Ectodermal cell (in vitro differentiated cells): ENCODE results near the gene ARNT2.

Experiments
- H3K27ac ChIP-seq: 2 replicates; pipeline ENCODE4 v1.7.0; 2013; ENCODE audit warnings: mild to moderate bottlenecking, low read depth, low read length; ENCODE audit not compliant: insufficient read depth, poor library complexity, severe bottlenecking
- H3K27me3 ChIP-seq: 2 replicates; pipeline ENCODE4 v1.7.0; 2013; ENCODE audit warnings: mild to moderate bottlenecking, low read length; ENCODE audit not compliant: insufficient read depth, control insufficient read depth, poor library complexity, severe bottlenecking
- H3K36me3 ChIP-seq: one replicate; pipeline ENCODE4 v1.7.0; 2013; ENCODE audit warnings: low read length; ENCODE audit not compliant: control insufficient read depth, insufficient read depth
- H3K4me1 ChIP-seq: one replicate; pipeline ENCODE4 v1.7.0; 2013; ENCODE audit warnings: low read length; ENCODE audit not compliant: control insufficient read depth, insufficient read depth
- H3K4me3 ChIP-seq: 2 replicates; pipeline ENCODE4 v1.7.0; 2013; ENCODE audit warnings: low read depth, low read length, control low read depth; ENCODE audit not compliant: insufficient read depth
- H3K9me3 ChIP-seq: 2 replicates; pipeline ENCODE4 v1.7.0; 2013; ENCODE audit warnings: mild to moderate bottlenecking, low read length, moderate library complexity; ENCODE audit not compliant: control insufficient read depth
- WGBS, 2 experiments: methylation state at CpG; one replicate each; pipeline ENCODE4 v1.1.7; 2013; ENCODE audit warnings: missing lambda C conversion rate in 2 of 2; 5-methylcytosine and 5-hydroxymethylcytosine counted together

The ARNT2 gene

DNA sequence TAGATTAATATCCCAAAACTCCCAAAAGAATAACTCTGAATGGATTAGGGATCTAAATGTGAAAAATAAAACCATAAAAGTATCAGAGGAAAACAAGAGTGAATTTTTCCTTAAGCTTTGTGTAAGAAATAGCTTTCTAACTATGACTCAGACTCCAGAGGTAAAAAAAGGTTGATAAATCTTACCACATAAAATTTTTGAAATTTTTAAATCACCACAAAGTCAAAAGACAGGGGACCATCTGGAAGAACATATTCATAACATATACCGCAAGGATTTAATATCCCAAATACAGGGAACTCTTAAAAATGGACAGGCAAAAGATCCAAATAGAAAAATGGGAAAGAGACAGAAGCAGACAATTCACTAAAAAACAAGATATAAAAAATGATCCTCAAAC is 145.0 kb downstream of the ARNT2 start:
- Histone ChIP-seq H3K36me3 (no peaks in the 10 kb centered on the region), H3K27me3 (no peaks in the 10 kb centered on the region), H3K4me3 (no peak overlapping the region), H3K9me3 (no peaks in the 10 kb centered on the region), H3K4me1 (no peaks in the 10 kb centered on the region), H3K27ac (no peak overlapping the region)
- 100% methylated on average over 1 of the region's 1 CpG for WGBS, 2 experiments

DNA sequence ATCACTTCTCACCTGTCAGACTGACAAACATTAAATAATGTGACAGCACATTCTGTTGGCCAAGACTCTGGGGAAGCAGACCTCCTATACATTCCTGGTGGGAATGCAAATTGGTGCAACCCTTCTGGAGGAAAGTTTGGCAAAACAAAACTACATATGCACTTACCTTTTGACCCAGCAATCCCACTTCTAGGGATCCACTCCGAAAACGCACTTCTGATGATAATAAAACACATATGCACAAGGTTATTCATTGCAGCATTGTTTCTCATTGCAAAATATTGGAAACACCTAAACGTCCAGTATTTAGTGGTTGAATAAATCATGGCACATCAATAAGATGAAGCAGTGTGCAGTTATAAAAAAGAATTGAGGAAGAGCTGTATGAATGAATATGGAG is 145.5 kb downstream of the ARNT2 start:
- Histone ChIP-seq H3K4me1 (no peaks in the 10 kb centered on the region), H3K9me3 (no peaks in the 10 kb centered on the region), H3K27me3 (no peaks in the 10 kb centered on the region), H3K27ac (no peak overlapping the region), H3K36me3 (no peaks in the 10 kb centered on the region), H3K4me3 (no peak overlapping the region)
- WGBS, 2 experiments: 95 to 97% methylated on average over 3 of the region's 3 CpGs

DNA sequence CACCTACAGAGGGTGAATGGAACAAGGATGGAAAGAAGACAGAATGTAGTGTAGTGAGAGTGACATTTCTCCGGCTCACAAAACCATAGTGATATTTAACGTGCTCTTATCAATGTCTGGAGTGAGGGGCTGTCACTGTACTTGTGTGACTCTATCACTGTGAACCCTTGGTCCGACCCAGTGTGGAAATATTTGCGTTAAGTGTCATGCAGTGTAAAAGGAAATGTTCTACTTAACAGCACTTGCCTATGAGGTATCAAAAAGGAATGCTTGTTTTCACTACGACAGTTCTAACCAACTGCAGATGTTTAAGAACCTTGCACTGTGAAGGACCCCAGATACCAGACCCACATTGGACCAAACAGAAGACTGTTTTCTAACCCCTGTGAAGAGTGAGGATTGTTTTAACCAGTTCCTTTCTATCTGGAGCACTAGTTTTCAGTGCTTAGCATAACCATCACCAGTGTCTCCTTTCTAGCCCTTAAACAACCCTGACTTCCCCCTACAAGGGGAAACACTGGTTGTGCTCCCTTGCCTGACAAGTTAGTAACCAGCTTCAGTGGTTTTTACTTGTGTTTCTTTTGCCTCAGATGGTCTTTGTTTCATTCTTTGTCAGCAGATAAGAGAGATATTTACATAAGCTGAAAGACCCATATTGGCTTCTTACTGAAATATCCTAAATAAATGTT is 146.2 kb downstream of the ARNT2 start:
- WGBS, 2 experiments: 93 to 96% methylated on average over 5 of the region's 5 CpGs

DNA sequence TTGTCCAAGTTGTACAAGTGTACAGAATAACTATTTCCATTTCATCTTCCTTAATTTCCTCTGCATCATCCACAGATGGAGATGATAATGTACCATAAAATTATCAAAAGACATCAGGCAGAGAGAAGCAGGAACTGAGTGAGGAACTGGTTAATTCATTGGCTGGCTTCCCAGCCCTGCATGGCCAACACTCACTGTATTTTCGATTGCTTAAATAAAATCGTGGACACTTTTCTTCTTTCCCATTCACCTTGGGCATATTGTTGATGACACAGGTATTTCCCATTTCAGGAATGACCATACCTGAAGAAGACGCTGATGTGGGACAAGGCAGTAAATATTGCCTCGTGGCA is 146.7 kb downstream of the ARNT2 start:
- Histone ChIP-seq H3K36me3 (peaks cover 8% of the 10 kb centered on the region), H3K9me3 (no peaks in the 10 kb centered on the region), H3K27ac (no peak overlapping the region), H3K4me1 (no peaks in the 10 kb centered on the region), H3K27me3 (no peaks in the 10 kb centered on the region), H3K4me3 (no peak overlapping the region)
- 90 to 92% methylated on average over 4 of the region's 4 CpGs for WGBS, 2 experiments

More for the DNA sequence above, 146.2 kb downstream of the ARNT2 start:
- Histone ChIP-seq H3K27me3 (no peaks in the 10 kb centered on the region), H3K36me3 (peaks cover 4% of the 10 kb centered on the region), H3K27ac (no peak overlapping the region), H3K4me1 (no peaks in the 10 kb centered on the region), H3K4me3 (no peak overlapping the region), H3K9me3 (no peaks in the 10 kb centered on the region)

DNA sequence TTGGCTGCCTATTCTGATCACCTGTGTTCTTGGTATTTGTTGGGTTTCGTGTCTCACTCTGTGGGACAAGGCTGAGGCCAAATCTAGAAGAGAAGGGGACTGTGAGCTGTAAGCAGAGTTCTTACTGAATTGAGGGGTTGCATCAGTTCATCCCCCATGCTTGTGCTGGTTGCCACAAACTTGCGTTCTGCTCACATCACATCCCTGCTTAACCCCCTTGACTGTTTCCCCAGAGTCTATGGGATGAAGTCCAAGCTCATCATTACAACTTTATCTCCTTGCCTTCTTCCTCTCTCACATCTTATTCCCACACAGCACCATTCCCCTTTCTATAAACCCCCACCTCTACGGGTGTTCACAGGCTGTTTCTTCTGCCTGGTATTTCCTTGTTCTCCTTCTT is 147.2 kb downstream of the ARNT2 start:
- Histone ChIP-seq H3K36me3 (peaks cover 8% of the 10 kb centered on the region), H3K9me3 (no peaks in the 10 kb centered on the region), H3K27me3 (no peaks in the 10 kb centered on the region), H3K4me3 (no peak overlapping the region), H3K4me1 (no peaks in the 10 kb centered on the region), H3K27ac (no peak overlapping the region)
- WGBS, 2 experiments: 94 to 97% methylated on average over 3 of the region's 3 CpGs

DNA sequence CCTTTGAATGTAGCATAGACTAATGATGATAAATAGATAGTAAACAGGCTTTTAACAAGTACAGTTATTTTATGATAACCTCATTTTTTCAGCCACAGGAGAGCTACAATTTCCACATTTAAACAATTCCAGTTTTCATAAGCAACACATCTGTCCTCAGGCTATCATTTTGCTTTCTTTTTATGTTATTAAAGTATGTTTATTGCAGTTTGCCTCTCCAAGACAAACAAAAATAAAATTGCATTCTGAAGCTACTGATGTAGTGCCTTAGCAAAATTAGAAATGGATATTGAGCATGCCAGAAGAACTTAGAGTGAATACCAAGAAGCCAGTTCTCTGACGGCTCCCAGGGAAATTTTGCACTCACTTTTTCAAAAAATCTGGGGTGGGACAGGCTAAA is 150.4 kb downstream of the ARNT2 start:
- WGBS, 2 experiments: 94 to 100% methylated on average over 1 of the region's 1 CpG
- peaks cover 8% of the 10 kb centered on the region for H3K36me3 ChIP-seq
- no peaks in the 10 kb centered on the region for H3K4me1 ChIP-seq

DNA sequence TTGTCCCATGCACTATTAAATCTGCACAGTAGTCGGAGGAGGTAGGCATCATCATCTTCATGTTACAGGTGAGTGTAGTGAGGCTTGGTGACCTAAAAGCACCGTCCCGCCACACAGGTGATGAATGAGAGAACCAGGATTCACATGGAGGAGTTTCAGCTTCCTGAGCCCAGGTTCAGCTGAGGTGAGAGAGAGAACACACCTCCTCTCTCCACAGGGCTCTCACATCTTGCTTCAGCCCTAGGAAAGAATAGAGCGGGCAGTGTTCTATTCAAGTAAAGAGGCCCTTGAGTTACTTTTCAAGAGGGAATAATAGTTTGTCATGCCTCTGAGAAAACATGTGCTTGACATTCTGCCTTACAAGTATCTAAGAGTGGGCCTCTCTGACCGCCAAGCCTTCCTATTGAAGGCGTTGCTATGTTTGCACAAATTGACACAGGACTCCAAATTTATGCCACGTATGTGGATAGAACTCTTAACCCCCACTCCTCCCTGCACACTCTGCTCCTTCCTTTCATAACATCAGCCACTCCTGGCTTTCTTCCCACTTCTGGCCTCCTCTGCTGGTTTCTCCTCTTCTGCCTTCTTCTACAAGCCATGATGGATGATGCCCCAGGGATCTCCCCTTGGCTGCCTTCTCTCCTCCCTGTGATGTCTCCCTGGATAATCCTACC is 152.6 kb downstream of the ARNT2 start:
- H3K27me3 ChIP-seq: no peaks in the 10 kb centered on the region
- peaks cover 8% of the 10 kb centered on the region for H3K36me3 ChIP-seq
- H3K4me1 ChIP-seq: no peaks in the 10 kb centered on the region
- no peak overlapping the region for H3K27ac ChIP-seq
- WGBS, 2 experiments: 90 to 93% methylated on average over 7 of the region's 7 CpGs
- no peaks in the 10 kb centered on the region for H3K9me3 ChIP-seq
- H3K4me3 ChIP-seq: no peak overlapping the region

More for the DNA sequence above, 150.4 kb downstream of the ARNT2 start:
- H3K4me3 ChIP-seq: no peak overlapping the region
- H3K9me3 ChIP-seq: no peaks in the 10 kb centered on the region
- no peak overlapping the region for H3K27ac ChIP-seq
- no peaks in the 10 kb centered on the region for H3K27me3 ChIP-seq

DNA sequence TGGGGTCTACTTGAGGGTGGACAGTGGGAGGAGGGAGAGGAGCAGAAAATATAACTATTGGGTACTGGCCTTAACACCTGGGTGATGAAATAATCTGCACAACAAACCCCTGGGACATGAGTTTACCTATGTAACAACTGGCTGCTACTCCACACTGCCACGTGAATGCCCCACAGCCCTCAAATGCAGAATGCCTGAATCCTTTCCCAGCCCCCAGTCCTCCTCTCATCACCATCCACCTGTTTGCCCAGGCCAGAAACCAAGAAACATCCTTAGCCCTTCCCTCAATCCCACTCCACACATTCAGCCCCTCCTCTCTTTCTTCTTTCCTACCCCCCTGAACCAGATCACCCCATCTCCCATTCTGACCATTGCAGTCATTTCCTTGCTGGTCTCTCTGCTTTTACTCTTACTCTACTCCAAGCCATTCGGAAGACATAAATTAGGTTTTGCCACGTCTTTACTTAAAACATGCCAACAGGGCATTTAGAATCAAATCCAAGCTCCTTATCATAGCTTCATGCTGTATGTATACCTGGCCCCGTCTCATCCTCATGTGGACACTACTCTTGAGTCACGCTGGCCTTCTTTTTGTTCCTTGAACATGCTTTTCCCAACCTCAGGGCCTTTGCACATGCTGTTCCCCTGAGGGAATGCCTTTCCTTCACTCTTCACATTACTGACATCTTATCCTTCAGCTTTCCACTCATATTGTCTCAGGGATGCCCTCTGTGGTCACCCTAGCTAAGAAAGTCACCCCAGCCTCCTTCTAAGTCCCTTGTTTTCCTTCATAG is 153.5 kb downstream of the ARNT2 start:
- H3K27ac ChIP-seq: no peak overlapping the region
- H3K4me1 ChIP-seq: no peaks in the 10 kb centered on the region
- no peaks in the 10 kb centered on the region for H3K9me3 ChIP-seq
- peaks cover 8% of the 10 kb centered on the region for H3K36me3 ChIP-seq
- no peak overlapping the region for H3K4me3 ChIP-seq
- no peaks in the 10 kb centered on the region for H3K27me3 ChIP-seq
- WGBS, 2 experiments: 92% methylated on average over 5 of the region's 5 CpGs

DNA sequence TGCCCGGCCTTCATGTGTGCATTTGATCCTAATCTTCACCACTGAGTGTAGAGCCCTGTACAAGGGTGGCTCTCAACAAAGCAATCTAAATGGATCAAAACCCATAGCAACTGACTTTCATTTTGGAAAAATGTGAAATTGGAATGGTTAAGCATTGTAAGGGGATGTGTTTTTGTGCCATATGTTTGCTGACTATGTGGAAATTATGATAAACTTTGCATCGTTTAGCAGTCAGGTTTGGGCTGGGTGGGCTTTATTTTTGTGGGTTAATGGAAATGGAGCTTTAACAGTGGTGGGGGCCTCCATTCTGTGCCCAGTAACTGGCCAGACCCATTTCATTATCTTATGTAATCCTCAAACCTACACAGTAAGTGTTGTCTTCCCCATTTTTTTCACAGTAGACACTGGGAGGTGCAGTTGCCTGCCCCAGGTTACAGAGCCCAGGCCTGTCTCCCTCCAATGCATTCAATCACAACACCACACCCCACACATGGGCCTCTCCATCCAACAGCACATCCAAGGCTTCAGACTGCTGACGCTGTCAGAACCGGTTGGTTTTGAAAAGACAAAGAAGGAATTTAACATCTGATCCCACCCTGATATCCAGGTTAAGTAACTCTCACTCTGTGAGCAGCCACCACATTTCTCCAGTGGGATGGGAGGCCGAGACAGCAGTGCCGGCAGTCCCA is 154.6 kb downstream of the ARNT2 start:
- WGBS, 2 experiments: 88 to 93% methylated on average over 6 of the region's 6 CpGs
- H3K36me3 ChIP-seq: peaks cover 18% of the 10 kb centered on the region
- H3K27me3 ChIP-seq: no peaks in the 10 kb centered on the region
- H3K4me3 ChIP-seq: no peak overlapping the region
- no peaks in the 10 kb centered on the region for H3K9me3 ChIP-seq
- no peaks in the 10 kb centered on the region for H3K4me1 ChIP-seq
- no peak overlapping the region for H3K27ac ChIP-seq

DNA sequence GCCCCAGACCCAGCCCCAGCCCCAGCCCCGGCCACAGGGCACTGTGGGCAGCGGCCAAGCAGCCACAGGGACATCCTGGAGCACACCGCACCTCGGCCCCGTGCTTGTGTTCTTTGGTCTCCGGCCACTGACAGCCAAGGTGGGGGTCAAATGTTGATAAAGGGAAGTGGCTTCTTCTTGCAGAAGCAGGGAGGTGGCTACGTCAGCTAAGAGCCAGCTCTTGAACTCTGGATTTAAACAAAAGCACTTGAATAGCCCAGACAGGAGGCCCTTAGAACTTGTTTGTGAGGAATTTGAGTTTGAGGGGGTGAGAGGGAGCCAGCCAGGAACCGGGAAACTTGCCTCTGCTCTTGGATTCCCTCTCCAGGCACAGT is 155.1 kb downstream of the ARNT2 start:
- peaks cover 18% of the 10 kb centered on the region for H3K36me3 ChIP-seq
- 87 to 88% methylated on average over 8 of the region's 8 CpGs for WGBS, 2 experiments

More for the DNA sequence above, 155.1 kb downstream of the ARNT2 start:
- Histone ChIP-seq H3K9me3 (no peaks in the 10 kb centered on the region), H3K27ac (no peak overlapping the region), H3K27me3 (no peaks in the 10 kb centered on the region), H3K4me3 (no peak overlapping the region), H3K4me1 (no peaks in the 10 kb centered on the region)
